GM12878 (cell line): ENCODE results near the gene RPS2. TPM values are rescaled to one million over a fixed set of nuclear protein-coding genes. Genes with fewer than 3 reads are reported as not detected.

ENCODE experiments used
- ATAC-seq: fragments of 200-7000 bp; cut with Tn5 transposase; 3 replicates; pipeline ENCODE4 v1.9.1; 2020; ENCODE audit warnings: mild to moderate bottlenecking, moderate library complexity
- BruUV-seq: library from RNA; stranded (reverse); fragments of 400-500 nt; replicated peaks from 2 replicates; lab custom pipeline; 2021; lab: Mats Ljungman, UMichigan
- CTCF ChIA-PET: fragments of 300-600 bp; sonication (Branson Sonifier 250); formaldehyde crosslinking; extraction: SDS; loops from one replicate; lab custom pipeline; 2021; ENCODE audit warnings: inconsistent platforms; lab: Yijun Ruan, JAX
- POLR2A ChIA-PET: fragments of 350-600 bp; formaldehyde crosslinking; extraction: SDS; loops from one replicate; lab custom pipeline; 2021; ENCODE audit warnings: inconsistent platforms; lab: Charles Lee
- RAD21 ChIA-PET: fragments of 300-600 bp; sonication (Branson Sonifier 250); formaldehyde crosslinking; loops from one replicate; lab custom pipeline; 2023; ENCODE audit warnings: antibody characterized with exemption; ENCODE audit not compliant: unreplicated experiment; lab: Charles Lee
- SMC1A ChIA-PET: fragments of 300-600 bp; sonication (Branson Sonifier 250); formaldehyde crosslinking; loops from one replicate; lab custom pipeline; 2023; ENCODE audit not compliant: unreplicated experiment, uncharacterized antibody; lab: Charles Lee
- DNase-seq: peaks from one replicate; pipeline ENCODE4 v3.0.0-alpha.2; 2011; ENCODE audit warnings: low read depth, low spot score
- FAIRE-seq: peaks from 3 replicates; lab custom pipeline; 2011; peaks lifted over from hg19 to GRCh38; lab: Jason Lieb, UNC
- H2AFZ ChIP-seq: 2 replicates; pipeline ENCODE4 v1.6.0; 2011; ENCODE audit warnings: low read depth, low read length, control low read depth; ENCODE audit not compliant: control insufficient read depth
- H3K27ac ChIP-seq: 2 replicates; pipeline ENCODE4 v1.5.1; 2011; ENCODE audit warnings: control low read depth; ENCODE audit not compliant: control insufficient read depth, insufficient read depth
- H3K27me3 ChIP-seq, 2 experiments: replicated peaks in 1 of 2; 2 replicates each; pipeline versions ENCODE4 v1.6.0 to v1.6.1; 2011; ENCODE audit warnings: low read length in 1 of 2; ENCODE audit not compliant: control insufficient read depth in 2 of 2, insufficient read depth in 2 of 2
- H3K36me3 ChIP-seq, 2 experiments: 2 replicates each; pipeline ENCODE4 v1.5.1; 2011; ENCODE audit warnings: low read length in 1 of 2; ENCODE audit not compliant: control insufficient read depth in 2 of 2, insufficient read depth in 2 of 2
- H3K4me1 ChIP-seq: 2 replicates; pipeline ENCODE4 v1.6.1; 2011; ENCODE audit warnings: mild to moderate bottlenecking, low read length, moderate library complexity, mixed read lengths; ENCODE audit not compliant: control insufficient read depth, insufficient read depth
- H3K4me2 ChIP-seq: 2 replicates; pipeline ENCODE4 v1.6.0; 2011; ENCODE audit warnings: control low read depth; ENCODE audit not compliant: control insufficient read depth, insufficient read depth
- H3K4me3 ChIP-seq: fragments of 200-600 bp; sonication (generic); 2 replicates; pipeline ENCODE4 v1.5.1; 2016
- H3K79me2 ChIP-seq: 2 replicates; pipeline ENCODE4 v1.6.0; 2011; ENCODE audit warnings: low read length; ENCODE audit not compliant: control insufficient read depth, insufficient read depth
- H3K9ac ChIP-seq: 2 replicates; pipeline ENCODE4 v1.8.0; 2011; ENCODE audit warnings: low read length, control low read depth, mixed read lengths; ENCODE audit not compliant: control insufficient read depth, insufficient read depth
- H3K9me3 ChIP-seq: replicated peaks from 3 replicates; pipeline ENCODE4 v1.5.1; 2011; ENCODE audit warnings: mild to moderate bottlenecking, low read length; ENCODE audit not compliant: control insufficient read depth, insufficient read depth
- H4K20me1 ChIP-seq: 2 replicates; pipeline ENCODE4 v1.6.0; 2011; ENCODE audit not compliant: control insufficient read depth, insufficient read depth
- BACH1 ChIP-seq: fragments of 450-650 bp; IDR thresholded peaks from 2 replicates; pipeline ENCODE4 v1.6.1; 2017; ENCODE audit warnings: mild to moderate bottlenecking, borderline replicate concordance
- BCL11A ChIP-seq: IDR thresholded peaks from 2 replicates; pipeline ENCODE4 v1.6.1; 2011; ENCODE audit warnings: low read depth, low read length
- BRCA1 ChIP-seq: IDR thresholded peaks from 2 replicates; pipeline ENCODE4 v1.6.1; 2011; ENCODE audit warnings: low read depth, low read length, improper control_type of control experiment
- CBX5 ChIP-seq: sonication (generic); IDR thresholded peaks from 2 replicates; pipeline ENCODE4 v1.6.1; 2016; ENCODE audit warnings: low read depth, moderate library complexity, mild to moderate bottlenecking, inconsistent platforms
- E4F1 ChIP-seq: fragments of 450-650 bp; IDR thresholded peaks from 2 replicates; pipeline ENCODE4 v1.6.1; 2018; ENCODE audit warnings: borderline replicate concordance, mild to moderate bottlenecking; ENCODE audit not compliant: partially characterized antibody
- HDAC2 ChIP-seq: fragments of 200-600 bp; sonication (generic); IDR thresholded peaks from 2 replicates; pipeline ENCODE4 v1.6.1; 2017
- HDAC6 ChIP-seq: fragments of 200-600 bp; sonication (generic); IDR thresholded peaks from one replicate; pipeline ENCODE4 v1.8.0; 2017; ENCODE audit warnings: antibody characterized with exemption; ENCODE audit not compliant: unreplicated experiment
- JUND ChIP-seq: IDR thresholded peaks from 2 replicates; pipeline ENCODE4 v1.6.1; 2012; ENCODE audit warnings: low read depth, mild to moderate bottlenecking, low read length, improper control_type of control experiment, moderate library complexity
- MYB ChIP-seq: fragments of 150-350 bp; IDR thresholded peaks from 2 replicates; pipeline ENCODE4 v1.6.1; 2014; ENCODE audit warnings: mild to moderate bottlenecking, low read depth, low read length, borderline replicate concordance
- NFYA ChIP-seq: IDR thresholded peaks from 2 replicates; pipeline ENCODE4 v1.6.1; 2011; ENCODE audit warnings: low read depth, mild to moderate bottlenecking, low read length, improper control_type of control experiment, borderline replicate concordance
- PAX8 ChIP-seq: fragments of 450-650 bp; IDR thresholded peaks from 2 replicates; pipeline ENCODE4 v1.6.1; 2017; ENCODE audit warnings: mild to moderate bottlenecking, moderate library complexity
- SRF ChIP-seq, 2 experiments: IDR thresholded peaks; 2 replicates each; pipeline ENCODE4 v1.6.1; 2011; ENCODE audit warnings: low read depth in 2 of 2, low read length in 2 of 2, mild to moderate bottlenecking in 1 of 2, moderate library complexity in 1 of 2
- TARDBP ChIP-seq: IDR thresholded peaks from 2 replicates; pipeline ENCODE4 v1.6.1; 2016; ENCODE audit warnings: borderline replicate concordance
- ZNF592 ChIP-seq: fragments of 450-650 bp; IDR thresholded peaks from 2 replicates; pipeline ENCODE4 v1.6.1; 2017; ENCODE audit warnings: mild to moderate bottlenecking, moderate library complexity
- WGBS: methylation state at CpG from one replicate; pipeline ENCODE4 v1.1.6; 2016; ENCODE audit warnings: low lambda C conversion rate; ENCODE audit not compliant: insufficient replicate concordance, insufficient coverage; ENCODE audit errors: missing lambda C conversion rate; 5-methylcytosine and 5-hydroxymethylcytosine counted together
- in situ Hi-C: fragments of 300-500 bp; cut with MboI; formaldehyde crosslinking; loops from 9 replicates; pipeline ENCODE4 v1.14.3; 2018; ENCODE audit warnings: mixed read lengths
- intact Hi-C: fragments of 100-400 bp; cut with micrococcal nuclease; formaldehyde crosslinking; loops from one replicate; pipeline ENCODE4 v1.14.2; 2022; ENCODE audit not compliant: unreplicated experiment
- polyA plus RNA-seq, 11 experiments: library from polyadenylated mRNA; depleted of rRNA in 4 of 11; unstranded in 6 of 11; stranded (reverse) in 5 of 11; fragments of >200 nt; fragmentation: Nextera tagmentation in 4 of 11; fragmentation: Illumina TruSeq in 1 of 11; extraction: Ambion mirVana in 4 of 11; extraction: Trizol in 1 of 11; gene quantifications; 1 replicate in 1 of 11; 2 replicates in 10 of 11; pipeline versions ENCODE4 v1.2.1 to v1.2.3, GENCODE V29; 2011 to 2016; ENCODE audit warnings: inconsistent platforms in 2 of 11, missing spikeins in 2 of 11, low read depth in 1 of 11
- total RNA-seq, 4 experiments: library from RNA; depleted of rRNA in 3 of 4; stranded (reverse); fragments of >200 nt in 3 of 4; fragmentation: Illumina TruSeq in 1 of 4; extraction: Trizol in 1 of 4; gene quantifications; 2 replicates each; pipeline versions ENCODE4 v1.2.1 to v1.2.3, GENCODE V29; 2013 to 2021

The RPS2 gene
- total and polyA plus RNA-seq, 10 of the 15 experiments (the other 5 are each of a cell fraction or from before 2014, with no cell fraction given) = 1,295 to 7,121 (median 3,933) TPM

GRCh38 chr16:1985466-1986150 is 21.0 kb upstream of the RPS2 start (continued):
- TF ChIP-seq ZNF592 = no peak
- TF ChIP-seq, all 136 proteins: peak for 0

DNA sequence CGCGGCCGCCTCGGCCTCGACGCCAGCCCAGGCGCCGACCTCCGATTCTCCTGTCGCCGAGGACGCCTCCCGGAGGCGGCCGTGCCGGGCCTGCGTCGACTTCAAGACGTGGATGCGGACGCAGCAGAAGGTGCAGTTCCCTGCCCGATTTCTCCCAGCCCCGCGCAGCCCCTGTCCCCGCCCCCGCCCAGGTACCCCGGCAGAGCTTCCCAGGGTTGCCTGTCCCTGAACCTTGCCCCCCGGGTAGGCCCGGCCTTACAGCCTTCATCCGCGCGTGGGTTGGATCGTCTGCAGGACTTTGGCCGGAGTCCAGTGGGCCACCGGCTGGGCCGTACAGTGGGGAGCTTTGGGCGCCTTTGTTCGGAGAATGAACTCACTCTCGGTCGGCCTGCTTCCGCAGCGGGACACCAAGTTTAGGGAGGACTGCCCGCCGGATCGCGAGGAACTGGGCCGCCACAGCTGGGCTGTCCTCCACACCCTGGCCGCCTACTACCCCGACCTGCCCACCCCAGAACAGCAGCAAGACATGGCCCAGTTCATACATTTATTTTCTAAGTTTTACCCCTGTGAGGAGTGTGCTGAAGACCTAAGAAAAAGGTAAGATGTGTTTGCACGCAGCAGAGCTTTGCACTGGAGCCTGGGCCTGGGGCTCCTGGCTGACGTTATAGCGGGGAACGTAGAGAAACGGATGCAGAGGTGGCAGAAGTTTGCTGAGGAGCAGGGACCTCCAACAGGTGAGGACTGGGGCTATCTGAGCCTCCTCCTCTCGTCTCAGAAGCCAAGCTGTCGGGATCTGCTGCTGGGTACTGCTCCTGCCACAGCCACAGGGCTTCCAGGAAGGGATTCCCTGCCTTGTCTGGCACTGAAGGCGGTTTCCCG is 20.0 kb upstream of the RPS2 start:
- peaks cover 5 to 6% of the 10 kb centered on the region in 2 experiments; a peak in 3 of 4 replicates for H3K36me3 ChIP-seq
- no peaks in the 10 kb centered on the region for H3K9me3 ChIP-seq
- ATAC-seq (peak; percentile 23), FAIRE-seq (no peak), DNase-seq (no peak)
- no peaks in the 10 kb centered on the region for H4K20me1 ChIP-seq
- ChIA-PET CTCF (interaction anchor here (1.6 kb wide), 1 partner anchor 19 kb away, joined by 6 read pairs; no protein-coding TSS in a partner anchor), RAD21 (interaction anchor here (0.9 to 2.1 kb wide), 3 partner anchors 13 to 156 kb away, joined by 3 to 6 read pairs (median 3); partner anchors contain the start of gene TBL3), SMC1A (no interaction called here), POLR2A (interaction anchor here (1.6 to 4.7 kb wide), 2 partner anchors 13 to 20 kb away, joined by 8 to 21 read pairs; partner anchors contain the start of genes RPS2 and TBL3)
- H3K4me1 ChIP-seq = peaks cover 28% of the 10 kb centered on the region
- peak overlapping the region; percentile 95 for H3K4me2 ChIP-seq
- H2AFZ ChIP-seq = peak overlapping the region; percentile 64
- peak overlapping the region; percentile 80 for H3K9ac ChIP-seq
- no TSS peak for BruUV-seq
- H3K4me3 ChIP-seq = peak overlapping the region; percentile 87
- H3K27ac ChIP-seq = no peak overlapping the region
- 0 out of 4 replicates have a peak, but pooled peaks cover 0 to 5% of the 10 kb centered on the region in 2 experiments for H3K27me3 ChIP-seq
- intact Hi-C loops (no loop called here), in situ Hi-C loops (no loop called here)
- H3K79me2 ChIP-seq = no peaks in the 10 kb centered on the region; the same call in none of the 2 replicates
- 15% methylated on average over 37 of the region's 58 CpGs for WGBS
- TF ChIP-seq CBX5 = no peak
- no peak for TF ChIP-seq BCL11A
- no peak for TF ChIP-seq JUND
- no peak for TF ChIP-seq MYB
- no peak for TF ChIP-seq PAX8
- TF ChIP-seq BACH1 = peak; percentile 7; the same call in 1 of the 2 replicates
- TF ChIP-seq NFYA = no peak
- TF ChIP-seq E4F1 = no peak
- no peak for TF ChIP-seq BRCA1
- TF ChIP-seq HDAC6 = peak; percentile 52
- no peak for TF ChIP-seq SRF (IDR thresholded peaks at IDR 0.05; ENCODE audit: low read depth in 2 of 2, low read length in 2 of 2)
- no peak for TF ChIP-seq HDAC2
- no peak for TF ChIP-seq TARDBP
